ENCODE data around the gene IFRD1. TPM values are rescaled to one million over a fixed set of nuclear protein-coding genes. Genes with fewer than 3 reads are reported as not detected.

The IFRD1 gene, protein sequence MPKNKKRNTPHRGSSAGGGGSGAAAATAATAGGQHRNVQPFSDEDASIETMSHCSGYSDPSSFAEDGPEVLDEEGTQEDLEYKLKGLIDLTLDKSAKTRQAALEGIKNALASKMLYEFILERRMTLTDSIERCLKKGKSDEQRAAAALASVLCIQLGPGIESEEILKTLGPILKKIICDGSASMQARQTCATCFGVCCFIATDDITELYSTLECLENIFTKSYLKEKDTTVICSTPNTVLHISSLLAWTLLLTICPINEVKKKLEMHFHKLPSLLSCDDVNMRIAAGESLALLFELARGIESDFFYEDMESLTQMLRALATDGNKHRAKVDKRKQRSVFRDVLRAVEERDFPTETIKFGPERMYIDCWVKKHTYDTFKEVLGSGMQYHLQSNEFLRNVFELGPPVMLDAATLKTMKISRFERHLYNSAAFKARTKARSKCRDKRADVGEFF
- 10 to 100 TPM; 88.5 to 99.4 (median 92.7) TPM for total RNA-seq

DNA sequence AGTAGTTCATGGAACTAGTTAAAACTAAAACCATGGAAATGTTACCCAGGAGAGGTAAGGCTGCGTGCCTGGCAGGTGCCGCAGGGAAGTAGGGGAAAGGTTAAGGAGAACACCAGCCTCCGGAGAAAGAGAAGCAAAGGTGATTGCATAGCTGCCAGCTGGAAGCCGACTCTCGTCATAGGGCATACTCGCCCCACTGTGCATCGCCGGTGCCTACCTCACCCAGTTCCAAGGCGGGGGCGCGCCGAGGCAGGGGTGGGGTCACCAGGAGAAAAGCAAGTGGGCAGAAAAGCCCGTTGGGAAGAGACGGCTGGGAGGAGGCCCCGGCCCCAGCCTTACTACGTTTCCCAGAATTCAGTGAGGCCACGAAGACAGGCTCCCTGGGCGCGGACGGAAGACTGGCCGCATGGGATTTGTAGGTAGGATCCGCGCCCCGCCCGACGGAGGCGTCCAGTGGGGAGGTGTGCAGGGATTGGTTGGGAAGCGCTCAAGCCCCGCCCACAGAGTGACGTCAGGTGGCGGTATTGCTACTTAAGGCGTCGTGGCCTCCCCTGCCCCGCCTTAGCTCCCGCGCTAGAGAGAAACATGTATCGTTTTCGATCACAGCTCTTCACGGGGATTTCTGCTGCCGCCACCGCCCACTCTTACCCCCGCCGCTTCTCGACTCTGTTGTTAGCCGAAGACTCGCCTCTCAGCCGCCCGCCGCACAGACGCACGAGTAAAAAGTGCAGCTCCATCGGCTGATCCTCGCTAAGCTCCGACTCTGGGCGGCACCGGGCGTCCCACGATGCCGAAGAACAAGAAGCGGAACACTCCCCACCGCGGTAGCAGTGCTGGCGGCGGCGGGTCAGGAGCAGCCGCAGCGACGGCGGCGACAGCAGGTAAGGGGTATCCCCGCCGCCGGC is at the start of gene IFRD1:
IFRD1 (plus strand) TSS at position 559 of the 905 bp plus-strand sequence; CDS start at position 788, 229 bp downstream.
- no peak for TF ChIP-seq CTCF (IDR thresholded peaks at IDR 0.05; ENCODE audit: low read depth)

- no peak for TF ChIP-seq CTCF (IDR thresholded peaks at IDR 0.05; ENCODE audit: low read depth)
Observed at GRCh38 chr7:112404321-112404720, 45.9 kb upstream of the IFRD1 start.

GRCh38 chr7:112405286-112405685 is 45.0 kb upstream of the IFRD1 start:
- no peak for TF ChIP-seq CTCF (IDR thresholded peaks at IDR 0.05; ENCODE audit: low read depth)

DNA sequence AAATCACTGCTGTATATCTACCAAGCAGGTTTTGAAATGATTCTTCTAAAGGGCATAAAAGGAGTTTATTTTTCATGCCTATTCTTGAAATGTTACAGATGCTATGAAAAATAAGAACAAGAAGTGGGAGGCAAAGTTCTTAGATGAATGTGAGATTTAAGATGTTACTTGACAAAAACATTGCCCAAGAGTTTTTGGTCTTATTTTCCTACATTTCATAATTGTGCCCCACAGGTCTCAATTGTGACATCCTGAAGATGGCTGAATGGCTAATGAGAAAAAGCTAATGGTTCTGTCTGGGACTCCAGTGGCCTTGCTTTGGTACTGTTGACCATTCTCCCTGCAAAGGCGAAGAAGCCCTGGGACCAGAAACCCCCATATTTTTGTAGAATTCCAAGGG is 43.0 kb upstream of the IFRD1 start:
- TF ChIP-seq CTCF (IDR thresholded peaks at IDR 0.05; ENCODE audit: low read depth), result no peak

DNA sequence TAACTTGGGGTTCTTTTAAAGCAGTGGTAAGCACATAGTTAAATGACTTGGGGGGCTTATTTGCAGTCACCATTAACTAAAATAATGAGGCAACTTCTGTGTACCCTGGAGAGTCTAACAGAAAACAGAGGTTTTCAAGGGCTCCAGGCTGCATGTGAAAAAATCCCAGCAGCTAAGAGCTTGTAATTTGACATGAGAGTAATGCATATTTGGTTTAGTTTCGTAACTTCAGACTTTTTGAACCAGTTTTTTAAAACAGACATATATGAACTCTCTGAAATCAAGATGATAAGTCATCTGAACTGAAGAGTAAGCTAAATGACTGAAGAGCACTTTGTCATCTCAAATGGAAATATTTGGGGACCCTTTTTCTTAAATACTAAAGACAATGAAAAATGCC is 40.2 kb upstream of the IFRD1 start:
- no peak for TF ChIP-seq CTCF (IDR thresholded peaks at IDR 0.05; ENCODE audit: low read depth)

- TF ChIP-seq CTCF (IDR thresholded peaks at IDR 0.05; ENCODE audit: low read depth), result no peak
Observed at GRCh38 chr7:112411186-112411795, 39.0 kb upstream of the IFRD1 start.

Measured in subcutaneous adipose tissue (tissue), 4 donors.